Measurements from ENCODE around the gene RECQL.

DNA sequence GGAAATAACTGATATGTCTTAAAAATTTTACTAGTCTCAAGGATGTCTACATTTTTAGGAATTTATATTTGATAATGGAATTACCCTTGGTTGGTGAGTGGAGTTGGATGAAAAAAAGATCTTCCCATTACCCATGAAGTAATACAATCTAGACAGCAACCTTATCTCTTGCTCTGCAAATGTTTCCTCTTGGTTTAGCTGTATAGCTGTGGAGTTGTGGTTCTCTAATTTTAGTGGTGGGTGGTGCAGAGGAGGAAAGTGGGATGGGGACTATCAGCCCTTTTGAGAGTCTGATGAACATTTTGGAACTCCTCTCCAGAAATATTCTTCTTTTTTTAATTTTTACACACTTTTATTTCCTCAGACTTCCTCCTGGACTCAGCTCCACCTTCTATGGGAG lies 41.7 kb upstream of the RECQL start:
- TF ChIP-seq, protein P1, sequence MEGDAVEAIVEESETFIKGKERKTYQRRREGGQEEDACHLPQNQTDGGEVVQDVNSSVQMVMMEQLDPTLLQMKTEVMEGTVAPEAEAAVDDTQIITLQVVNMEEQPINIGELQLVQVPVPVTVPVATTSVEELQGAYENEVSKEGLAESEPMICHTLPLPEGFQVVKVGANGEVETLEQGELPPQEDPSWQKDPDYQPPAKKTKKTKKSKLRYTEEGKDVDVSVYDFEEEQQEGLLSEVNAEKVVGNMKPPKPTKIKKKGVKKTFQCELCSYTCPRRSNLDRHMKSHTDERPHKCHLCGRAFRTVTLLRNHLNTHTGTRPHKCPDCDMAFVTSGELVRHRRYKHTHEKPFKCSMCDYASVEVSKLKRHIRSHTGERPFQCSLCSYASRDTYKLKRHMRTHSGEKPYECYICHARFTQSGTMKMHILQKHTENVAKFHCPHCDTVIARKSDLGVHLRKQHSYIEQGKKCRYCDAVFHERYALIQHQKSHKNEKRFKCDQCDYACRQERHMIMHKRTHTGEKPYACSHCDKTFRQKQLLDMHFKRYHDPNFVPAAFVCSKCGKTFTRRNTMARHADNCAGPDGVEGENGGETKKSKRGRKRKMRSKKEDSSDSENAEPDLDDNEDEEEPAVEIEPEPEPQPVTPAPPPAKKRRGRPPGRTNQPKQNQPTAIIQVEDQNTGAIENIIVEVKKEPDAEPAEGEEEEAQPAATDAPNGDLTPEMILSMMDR (IDR thresholded peaks at IDR 0.05): no peak
- TF ChIP-seq, protein P2, sequence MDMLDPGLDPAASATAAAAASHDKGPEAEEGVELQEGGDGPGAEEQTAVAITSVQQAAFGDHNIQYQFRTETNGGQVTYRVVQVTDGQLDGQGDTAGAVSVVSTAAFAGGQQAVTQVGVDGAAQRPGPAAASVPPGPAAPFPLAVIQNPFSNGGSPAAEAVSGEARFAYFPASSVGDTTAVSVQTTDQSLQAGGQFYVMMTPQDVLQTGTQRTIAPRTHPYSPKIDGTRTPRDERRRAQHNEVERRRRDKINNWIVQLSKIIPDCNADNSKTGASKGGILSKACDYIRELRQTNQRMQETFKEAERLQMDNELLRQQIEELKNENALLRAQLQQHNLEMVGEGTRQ (IDR thresholded peaks at IDR 0.05; ENCODE audit: borderline replicate concordance, low read depth, low read length): no peak
- TF ChIP-seq RFX5 (IDR thresholded peaks at IDR 0.05; ENCODE audit: low read length) (no peak), FOXM1 (IDR thresholded peaks at IDR 0.05; ENCODE audit: low read depth) (no peak), RCOR1 (IDR thresholded peaks at IDR 0.05; ENCODE audit: low read length) (no peak), MXI1 (IDR thresholded peaks at IDR 0.05; ENCODE audit: low read depth, low read length) (no peak), GABPA (IDR thresholded peaks at IDR 0.05; ENCODE audit: low read depth) (no peak)
- TF ChIP-seq, protein P3, sequence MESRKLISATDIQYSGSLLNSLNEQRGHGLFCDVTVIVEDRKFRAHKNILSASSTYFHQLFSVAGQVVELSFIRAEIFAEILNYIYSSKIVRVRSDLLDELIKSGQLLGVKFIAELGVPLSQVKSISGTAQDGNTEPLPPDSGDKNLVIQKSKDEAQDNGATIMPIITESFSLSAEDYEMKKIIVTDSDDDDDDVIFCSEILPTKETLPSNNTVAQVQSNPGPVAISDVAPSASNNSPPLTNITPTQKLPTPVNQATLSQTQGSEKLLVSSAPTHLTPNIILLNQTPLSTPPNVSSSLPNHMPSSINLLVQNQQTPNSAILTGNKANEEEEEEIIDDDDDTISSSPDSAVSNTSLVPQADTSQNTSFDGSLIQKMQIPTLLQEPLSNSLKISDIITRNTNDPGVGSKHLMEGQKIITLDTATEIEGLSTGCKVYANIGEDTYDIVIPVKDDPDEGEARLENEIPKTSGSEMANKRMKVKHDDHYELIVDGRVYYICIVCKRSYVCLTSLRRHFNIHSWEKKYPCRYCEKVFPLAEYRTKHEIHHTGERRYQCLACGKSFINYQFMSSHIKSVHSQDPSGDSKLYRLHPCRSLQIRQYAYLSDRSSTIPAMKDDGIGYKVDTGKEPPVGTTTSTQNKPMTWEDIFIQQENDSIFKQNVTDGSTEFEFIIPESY (IDR thresholded peaks at IDR 0.05; ENCODE audit: borderline replicate concordance, low read depth): no peak
- TF ChIP-seq, protein P4, sequence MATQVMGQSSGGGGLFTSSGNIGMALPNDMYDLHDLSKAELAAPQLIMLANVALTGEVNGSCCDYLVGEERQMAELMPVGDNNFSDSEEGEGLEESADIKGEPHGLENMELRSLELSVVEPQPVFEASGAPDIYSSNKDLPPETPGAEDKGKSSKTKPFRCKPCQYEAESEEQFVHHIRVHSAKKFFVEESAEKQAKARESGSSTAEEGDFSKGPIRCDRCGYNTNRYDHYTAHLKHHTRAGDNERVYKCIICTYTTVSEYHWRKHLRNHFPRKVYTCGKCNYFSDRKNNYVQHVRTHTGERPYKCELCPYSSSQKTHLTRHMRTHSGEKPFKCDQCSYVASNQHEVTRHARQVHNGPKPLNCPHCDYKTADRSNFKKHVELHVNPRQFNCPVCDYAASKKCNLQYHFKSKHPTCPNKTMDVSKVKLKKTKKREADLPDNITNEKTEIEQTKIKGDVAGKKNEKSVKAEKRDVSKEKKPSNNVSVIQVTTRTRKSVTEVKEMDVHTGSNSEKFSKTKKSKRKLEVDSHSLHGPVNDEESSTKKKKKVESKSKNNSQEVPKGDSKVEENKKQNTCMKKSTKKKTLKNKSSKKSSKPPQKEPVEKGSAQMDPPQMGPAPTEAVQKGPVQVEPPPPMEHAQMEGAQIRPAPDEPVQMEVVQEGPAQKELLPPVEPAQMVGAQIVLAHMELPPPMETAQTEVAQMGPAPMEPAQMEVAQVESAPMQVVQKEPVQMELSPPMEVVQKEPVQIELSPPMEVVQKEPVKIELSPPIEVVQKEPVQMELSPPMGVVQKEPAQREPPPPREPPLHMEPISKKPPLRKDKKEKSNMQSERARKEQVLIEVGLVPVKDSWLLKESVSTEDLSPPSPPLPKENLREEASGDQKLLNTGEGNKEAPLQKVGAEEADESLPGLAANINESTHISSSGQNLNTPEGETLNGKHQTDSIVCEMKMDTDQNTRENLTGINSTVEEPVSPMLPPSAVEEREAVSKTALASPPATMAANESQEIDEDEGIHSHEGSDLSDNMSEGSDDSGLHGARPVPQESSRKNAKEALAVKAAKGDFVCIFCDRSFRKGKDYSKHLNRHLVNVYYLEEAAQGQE (IDR thresholded peaks at IDR 0.05; ENCODE audit: low read depth, low read length): no peak

Data from SK-N-SH (cell line).